COLO829 (cell line): ENCODE data around the gene SMIM13.
A peak's percentile ranks its signal among the peaks of the same experiment; 100 is the strongest.

Experiments used
- DNase-seq: peaks from one replicate; pipeline ENCODE4 v3.0.0; 2012; ENCODE audit warnings: low spot score

Gene SMIM13

GRCh38 chr6:11123978-11124377, 30.3 kb downstream of the SMIM13 start:
- no peak for DNase-seq

- no peak for DNase-seq
Observed at GRCh38 chr6:11126876-11127275, 33.2 kb downstream of the SMIM13 start.

GRCh38 chr6:11128608-11129007, 35.0 kb downstream of the SMIM13 start:
- no peak for DNase-seq

GRCh38 chr6:11129908-11130565, 36.4 kb downstream of the SMIM13 start:
- no peak for DNase-seq

GRCh38 chr6:11130605-11131004, 37.0 kb downstream of the SMIM13 start:
- DNase-seq: no peak

- no peak for DNase-seq
Observed at GRCh38 chr6:11132194-11132888, 38.7 kb downstream of the SMIM13 start.

- DNase-seq: no peak
Observed at GRCh38 chr6:11133281-11133680, 39.6 kb downstream of the SMIM13 start.

- DNase-seq: no peak
Observed at GRCh38 chr6:11136809-11137208, 43.2 kb downstream of the SMIM13 start.

- DNase-seq: peak; percentile 42
Observed at GRCh38 chr6:11139051-11139960, 45.7 kb downstream of the SMIM13 start.

GRCh38 chr6:11140056-11140455, 46.4 kb downstream of the SMIM13 start:
- DNase-seq: no peak

- DNase-seq: no peak
Observed at GRCh38 chr6:11141295-11141694, 47.7 kb downstream of the SMIM13 start.

- DNase-seq: no peak
Observed at GRCh38 chr6:11142296-11143027, 48.8 kb downstream of the SMIM13 start.

GRCh38 chr6:11143394-11144371, 50.0 kb downstream of the SMIM13 start:
- DNase-seq: peak; percentile 78

GRCh38 chr6:11144393-11144851, 50.8 kb downstream of the SMIM13 start:
- DNase-seq: peak; percentile 92

GRCh38 chr6:11146117-11146826, 52.6 kb downstream of the SMIM13 start:
- no peak for DNase-seq

GRCh38 chr6:11149551-11149950, 55.9 kb downstream of the SMIM13 start:
- DNase-seq: no peak

- DNase-seq: no peak
Observed at GRCh38 chr6:11151488-11151887, 57.9 kb downstream of the SMIM13 start.

- no peak for DNase-seq
Observed at GRCh38 chr6:11152581-11152980, 58.9 kb downstream of the SMIM13 start.

- DNase-seq: no peak
Observed at GRCh38 chr6:11153447-11153846, 59.8 kb downstream of the SMIM13 start.

- DNase-seq: no peak
Observed at GRCh38 chr6:11155589-11155988, 62.0 kb downstream of the SMIM13 start.
